Measurements from ENCODE around the gene TMED3. TPM values are rescaled to one million over a fixed set of nuclear protein-coding genes. Genes with fewer than 3 reads are reported as not detected.

TMED3 gene
- total and polyA plus RNA-seq, 9 of the 15 experiments (the other 6 are each of a cell fraction or from before 2014, with no cell fraction given) = 6.1 to 89.6 (median 51.4) TPM

- TF ChIP-seq FOXA3 (CRISPR knock-in tag; conservative IDR thresholded peaks at IDR 0.05 in 1 of 2, IDR thresholded peaks at IDR 0.05 in 1 of 2) (no peak), ZBTB26 (CRISPR knock-in tag; IDR thresholded peaks at IDR 0.05) (peak; percentile 60; the same call in 1 of the 2 replicates), CHD2 (IDR thresholded peaks at IDR 0.05; ENCODE audit: low read depth, low read length) (no peak), REST (IDR thresholded peaks at IDR 0.05; ENCODE audit: borderline replicate concordance) (peak; percentile 48; the same call in 1 of the 2 replicates), REST (CRISPR knock-in tag; IDR thresholded peaks at IDR 0.05; ENCODE audit: low read depth) (no peak), ZNF174 (CRISPR knock-in tag; IDR thresholded peaks at IDR 0.05) (no peak), ZFX (CRISPR knock-in tag; IDR thresholded peaks at IDR 0.05) (no peak), RAD21 (CRISPR knock-in tag; conservative IDR thresholded peaks at IDR 0.05 in 1 of 2, IDR thresholded peaks at IDR 0.05 in 1 of 2) (peak; percentile 71 to 79), MXI1 (IDR thresholded peaks at IDR 0.05; ENCODE audit: low read depth, low read length) (no peak), ZNF561 (CRISPR knock-in tag; conservative IDR thresholded peaks at IDR 0.05) (no peak), ZNF408 (CRISPR knock-in tag; IDR thresholded peaks at IDR 0.05; ENCODE audit: low read depth) (no peak), ILF3 (IDR thresholded peaks at IDR 0.05; ENCODE audit: borderline replicate concordance) (no peak)
- TF ChIP-seq, protein P1, sequence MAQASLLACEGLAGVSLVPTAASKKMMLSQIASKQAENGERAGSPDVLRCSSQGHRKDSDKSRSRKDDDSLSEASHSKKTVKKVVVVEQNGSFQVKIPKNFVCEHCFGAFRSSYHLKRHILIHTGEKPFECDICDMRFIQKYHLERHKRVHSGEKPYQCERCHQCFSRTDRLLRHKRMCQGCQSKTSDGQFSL (CRISPR knock-in tag; IDR thresholded peaks at IDR 0.05) = no peak
- TF ChIP-seq, protein P1 (tag; IDR thresholded peaks at IDR 0.05) = no peak
These were observed 28.8 kb downstream of the TMED3 start (continued) for GRCh38 chr15:79339588-79340314.
